ENCODE measurements around the gene ANKRD36B.
"Not testable (repeated sequence)": the region's sequence is repeated elsewhere in the genome, so short reads cannot be mapped to it uniquely, and the experiment has no call there.

The ANKRD36B gene

GRCh38 chr2:97549058-97549457 lies 40.6 kb downstream of the ANKRD36B start:
- DNase-seq (ENCODE audit: low spot score), result peak; percentile 1

GRCh38 chr2:97548536-97548935 lies 41.1 kb downstream of the ANKRD36B start:
- not testable (repeated sequence) for DNase-seq (ENCODE audit: low spot score)

- DNase-seq (ENCODE audit: low spot score), result peak; percentile 1
These were observed 43.0 kb downstream of the ANKRD36B start for GRCh38 chr2:97546711-97547110.

GRCh38 chr2:97544911-97545310 lies 44.8 kb downstream of the ANKRD36B start:
- DNase-seq (ENCODE audit: low spot score), result not testable (repeated sequence)

- not testable (repeated sequence) for DNase-seq (ENCODE audit: low spot score)
These were observed 63.8 kb downstream of the ANKRD36B start for GRCh38 chr2:97525904-97526303.

- DNase-seq (ENCODE audit: low spot score), result not testable (repeated sequence)
These were observed 65.9 kb downstream of the ANKRD36B start for GRCh38 chr2:97523816-97524215.

- not testable (repeated sequence) for DNase-seq (ENCODE audit: low spot score)
These were observed 66.6 kb downstream of the ANKRD36B start for GRCh38 chr2:97522916-97523555.

- DNase-seq (ENCODE audit: low spot score), result not testable (repeated sequence)
These were observed 94.0 kb downstream of the ANKRD36B start for GRCh38 chr2:97495651-97496050.

GRCh38 chr2:97490141-97490540 lies 99.5 kb downstream of the ANKRD36B start:
- DNase-seq (ENCODE audit: low spot score), result peak; percentile 2
